HG02798 (cell line): ENCODE data around the gene SCN10A.

Experiments used
- ATAC-seq: cut with Tn5 transposase; IDR thresholded peaks from one replicate; pipeline ENCODE4 v1.9.1; 2021; ENCODE audit warnings: mild to moderate bottlenecking; ENCODE audit not compliant: unreplicated experiment, poor library complexity

SCN10A gene

DNA sequence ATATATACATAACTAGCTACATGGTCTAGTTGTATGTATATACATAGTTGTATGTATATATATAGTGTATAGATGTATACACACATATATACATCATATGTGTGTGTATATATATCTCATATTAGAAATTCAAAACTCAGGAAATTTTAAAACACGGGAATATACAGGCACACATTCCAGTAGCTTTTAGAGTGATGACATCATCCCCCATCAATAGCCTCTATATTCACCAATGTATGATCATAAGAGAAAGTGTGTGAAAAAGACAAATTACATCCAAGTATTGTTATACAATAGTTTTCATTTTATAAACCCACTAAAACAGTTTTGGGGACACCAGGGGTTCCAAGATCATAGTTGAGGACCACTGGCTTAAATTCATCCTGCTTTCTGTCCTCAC lies 23.0 kb downstream of the SCN10A start:
- no peak for ATAC-seq

DNA sequence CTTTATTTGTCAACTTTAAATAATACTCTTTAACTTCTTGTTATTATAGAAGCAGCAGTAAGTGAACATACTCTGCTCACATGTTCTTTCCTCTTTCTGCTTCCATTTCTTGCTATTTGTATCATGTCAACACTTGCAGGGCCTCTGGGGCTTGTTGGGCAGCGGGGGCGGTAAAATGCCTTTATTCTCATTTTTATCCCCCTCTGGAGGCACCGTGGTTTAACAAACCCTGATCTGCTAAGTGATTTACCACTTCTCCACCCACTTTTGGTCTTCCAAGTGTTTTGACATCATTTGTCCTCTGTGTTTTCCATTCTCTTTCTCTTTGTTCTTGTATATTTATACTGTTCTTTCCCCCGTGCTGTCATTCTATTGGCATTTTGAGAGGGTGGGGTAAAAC lies 33.9 kb downstream of the SCN10A start:
- no peak for ATAC-seq

DNA sequence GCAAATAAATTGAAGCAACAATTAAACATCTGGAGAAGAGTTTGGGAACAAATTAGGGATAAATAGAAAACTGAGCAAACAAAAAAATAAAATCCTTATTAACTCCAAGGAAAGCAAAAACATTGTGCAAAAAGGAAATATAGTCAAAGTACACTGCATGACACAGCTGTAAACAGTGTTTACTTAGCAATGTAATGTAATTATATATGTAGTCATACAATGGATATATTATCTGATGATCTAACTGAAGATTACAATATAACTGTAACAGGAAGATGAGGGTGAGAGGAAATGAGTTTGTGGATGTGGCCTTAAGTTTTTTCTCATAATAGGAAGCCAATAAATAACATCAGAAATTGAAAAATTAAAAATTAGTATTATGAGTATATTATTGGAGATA lies 42.5 kb downstream of the SCN10A start:
- ATAC-seq, result no peak

DNA sequence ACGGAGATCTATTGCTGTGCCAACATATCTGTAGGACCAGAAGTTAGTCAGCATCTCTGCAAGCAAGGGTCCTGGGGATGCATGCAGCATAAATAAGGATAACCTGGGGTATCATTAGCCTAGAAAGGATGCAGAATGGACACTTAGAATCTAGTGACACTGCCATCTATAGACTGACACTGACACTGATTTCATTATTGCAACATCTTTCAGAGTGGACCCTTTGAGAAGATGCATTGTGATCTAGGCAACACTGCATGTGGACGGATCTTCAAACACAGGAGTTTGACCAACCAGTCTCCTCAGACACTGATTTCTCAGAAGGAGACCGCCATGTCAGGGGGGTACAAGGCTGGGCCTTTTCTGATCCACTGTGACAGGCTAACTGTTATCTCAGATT lies 52.4 kb downstream of the SCN10A start:
- no peak for ATAC-seq

DNA sequence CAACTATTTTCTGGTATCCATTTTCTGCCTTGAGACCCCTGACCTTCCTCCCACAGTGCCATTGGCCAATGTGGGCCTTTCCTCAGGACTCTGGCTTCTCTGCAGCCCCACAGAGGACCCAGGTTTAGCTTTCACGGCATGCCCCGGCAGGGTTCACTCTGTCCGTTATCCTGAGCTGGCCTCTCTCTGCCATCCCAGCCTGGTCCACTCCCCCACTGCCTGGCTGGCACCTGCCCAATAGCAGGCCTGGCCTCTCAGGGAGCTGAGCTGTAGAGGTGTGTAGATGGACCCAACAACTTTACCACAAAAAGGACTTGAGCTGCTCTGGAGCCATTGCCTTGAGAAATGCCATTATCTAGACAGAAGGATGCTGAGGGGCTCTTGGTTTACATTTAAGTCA lies 57.5 kb downstream of the SCN10A start:
- no peak for ATAC-seq

DNA sequence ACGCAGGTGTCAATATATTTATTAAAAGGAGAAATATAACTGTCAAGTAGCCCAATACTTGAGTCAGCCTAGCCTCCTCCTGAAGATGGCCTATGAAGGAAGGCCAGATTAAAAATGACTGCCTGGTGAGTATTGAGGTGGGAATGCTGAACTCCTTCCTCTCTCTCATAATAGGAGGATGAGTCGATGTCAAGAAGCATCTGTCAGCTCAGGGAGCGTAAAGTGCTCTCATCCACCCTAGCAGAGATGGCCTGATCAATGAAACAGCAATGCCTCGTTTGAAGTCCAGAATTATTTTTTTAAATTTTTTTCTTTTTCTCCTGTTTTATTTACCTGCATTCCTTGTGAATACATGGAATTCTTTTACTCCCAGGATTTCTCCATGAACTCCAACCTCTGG lies 58.3 kb downstream of the SCN10A start:
- ATAC-seq, result no peak

DNA sequence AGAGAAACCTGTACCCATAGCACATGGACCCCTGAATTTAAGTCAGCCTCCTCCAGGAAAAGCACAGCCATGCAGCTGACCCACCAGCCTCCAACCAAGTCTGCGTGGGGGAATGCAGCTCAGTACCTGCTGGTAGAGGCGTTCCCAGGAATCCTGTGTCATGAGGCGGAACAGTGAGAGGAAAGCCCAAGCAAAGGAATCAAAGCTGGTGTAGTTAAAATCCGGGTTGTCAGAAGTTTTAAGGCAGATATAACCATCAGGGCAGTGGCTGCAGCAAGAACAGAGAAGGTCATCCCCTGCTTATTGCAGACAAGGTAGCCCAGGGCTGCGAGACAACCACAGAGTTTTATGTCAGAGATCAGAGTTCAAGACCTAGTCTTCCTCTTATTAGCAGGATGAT lies 59.1 kb downstream of the SCN10A start:
- ATAC-seq, result no peak

DNA sequence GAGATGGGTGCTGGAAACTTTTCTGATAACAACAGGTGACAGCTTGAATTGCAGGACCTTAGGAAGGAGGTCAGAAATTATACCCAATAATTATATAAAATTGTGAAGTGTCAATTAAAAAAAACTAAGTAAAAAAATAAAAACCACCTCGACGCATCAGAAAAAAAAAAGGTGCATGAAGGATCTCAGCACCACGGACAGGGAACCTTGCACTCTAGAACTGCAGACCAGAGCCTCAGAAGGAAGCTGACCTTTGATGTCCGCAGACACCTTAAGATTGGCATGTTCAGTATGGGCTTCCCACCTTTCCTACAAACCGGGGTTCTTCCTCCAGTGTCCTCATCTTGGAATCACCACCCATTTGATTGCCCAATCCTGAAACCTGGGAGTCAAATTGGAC lies 60.9 kb downstream of the SCN10A start:
- ATAC-seq, result no peak

DNA sequence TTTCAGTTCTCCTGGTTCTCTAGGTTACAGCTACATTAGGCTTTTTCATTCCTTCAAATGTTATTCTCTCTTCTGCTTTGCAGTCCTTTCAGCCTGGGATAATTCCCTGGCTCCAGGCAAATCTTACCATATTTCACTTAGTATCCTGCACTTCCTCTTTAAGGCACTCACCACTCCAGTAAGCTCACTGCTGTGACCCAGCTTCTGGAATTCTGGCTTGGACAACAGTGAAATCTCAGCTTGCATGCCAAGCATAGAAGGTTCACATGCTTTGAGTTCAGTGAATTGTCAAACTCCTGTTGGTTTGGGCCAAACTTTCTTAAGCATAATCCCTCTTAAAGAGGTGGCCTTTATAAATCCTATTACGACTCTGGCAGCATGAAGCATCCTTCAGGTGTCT lies 69.4 kb downstream of the SCN10A start:
- no peak for ATAC-seq

DNA sequence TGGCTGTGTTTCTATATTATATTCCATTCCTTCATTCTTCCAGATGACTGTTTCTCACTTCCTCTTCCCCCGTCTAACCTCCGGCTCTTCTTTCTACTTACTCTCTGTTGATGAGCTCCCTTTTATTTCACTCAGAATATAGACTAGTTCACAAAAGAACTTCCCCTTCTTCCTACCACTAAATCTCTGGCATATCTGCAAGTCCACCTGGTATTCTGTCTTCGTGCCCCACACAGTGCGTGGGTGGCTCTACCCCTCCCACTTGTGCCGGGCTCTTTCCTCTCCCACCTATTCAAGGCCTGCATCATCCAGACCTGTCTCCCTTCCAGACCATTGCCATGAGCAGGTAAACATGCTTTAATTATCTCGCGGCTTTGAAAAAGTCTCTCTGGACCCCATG lies 73.0 kb downstream of the SCN10A start:
- ATAC-seq, result no peak

DNA sequence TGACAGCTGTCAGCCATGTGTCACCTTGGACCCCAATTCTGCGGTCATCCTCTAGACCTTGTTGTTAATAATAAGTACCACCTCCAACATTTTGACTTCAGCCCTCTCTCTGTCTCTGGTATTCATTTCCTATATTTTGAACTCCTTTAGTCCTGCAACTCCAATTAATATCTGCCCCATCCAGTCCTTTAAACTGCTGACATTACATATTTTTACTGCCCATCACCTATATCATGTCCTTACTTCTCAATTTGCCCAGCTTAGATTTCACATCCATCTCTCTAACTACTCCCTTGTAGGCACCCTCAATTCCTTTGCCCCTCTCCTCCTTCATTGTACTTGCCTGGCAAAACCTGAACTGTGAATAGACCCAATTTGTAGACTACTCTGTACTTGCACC lies 73.5 kb downstream of the SCN10A start:
- no peak for ATAC-seq

DNA sequence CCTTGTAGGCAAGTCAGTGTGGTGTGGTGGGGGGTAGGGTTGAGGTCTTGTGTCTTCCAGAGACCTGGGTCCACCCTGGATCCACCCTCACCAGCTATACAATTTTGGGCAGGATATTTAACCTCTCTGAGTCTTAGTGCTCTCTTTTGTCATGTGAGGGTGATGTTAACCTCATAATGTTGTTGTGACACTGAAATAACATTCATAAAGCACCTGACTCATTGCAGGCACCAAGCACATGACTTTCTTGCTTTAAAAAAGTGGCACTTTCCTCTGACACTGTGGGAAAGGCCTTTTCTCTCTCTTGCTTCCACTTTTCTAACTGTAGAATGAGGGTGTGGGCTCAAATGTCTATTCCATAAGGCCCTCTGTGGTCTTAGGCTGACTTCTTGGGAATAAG lies 75.5 kb downstream of the SCN10A start:
- ATAC-seq, result no peak

DNA sequence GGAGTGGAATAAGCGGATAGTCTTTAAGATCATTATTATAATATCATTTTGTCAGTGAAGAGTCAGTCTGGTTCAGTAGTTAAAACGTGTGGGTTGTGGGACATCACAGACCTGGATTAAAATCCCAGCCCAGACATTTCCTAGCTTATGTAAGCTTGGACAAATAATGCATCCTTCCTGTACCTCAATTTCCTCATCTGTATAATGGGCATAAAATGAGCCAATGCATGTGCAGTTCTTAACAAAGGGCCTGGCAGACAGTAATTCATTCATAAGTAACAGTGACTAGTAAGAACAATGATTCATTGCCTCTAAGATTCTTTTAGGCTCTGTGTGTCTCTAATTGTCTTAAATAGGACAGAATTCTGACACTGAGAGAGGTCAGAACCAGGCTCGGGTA lies 76.1 kb downstream of the SCN10A start:
- no peak for ATAC-seq

DNA sequence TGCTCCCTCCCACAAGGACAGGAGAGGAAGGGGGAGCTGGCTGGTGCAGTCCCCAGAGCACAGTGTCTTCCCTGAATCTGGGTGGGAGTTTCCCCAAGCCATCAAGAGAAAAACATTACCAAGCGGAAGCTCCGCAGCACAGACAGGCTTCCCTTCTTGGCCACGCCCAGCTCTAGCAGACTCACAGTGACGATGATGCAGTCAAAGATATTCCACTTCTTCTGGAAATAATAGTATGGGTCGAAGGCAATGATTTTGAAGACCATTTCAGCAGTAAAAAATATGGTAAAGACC lies 76.7 kb downstream of the SCN10A start:
- ATAC-seq, result no peak

DNA sequence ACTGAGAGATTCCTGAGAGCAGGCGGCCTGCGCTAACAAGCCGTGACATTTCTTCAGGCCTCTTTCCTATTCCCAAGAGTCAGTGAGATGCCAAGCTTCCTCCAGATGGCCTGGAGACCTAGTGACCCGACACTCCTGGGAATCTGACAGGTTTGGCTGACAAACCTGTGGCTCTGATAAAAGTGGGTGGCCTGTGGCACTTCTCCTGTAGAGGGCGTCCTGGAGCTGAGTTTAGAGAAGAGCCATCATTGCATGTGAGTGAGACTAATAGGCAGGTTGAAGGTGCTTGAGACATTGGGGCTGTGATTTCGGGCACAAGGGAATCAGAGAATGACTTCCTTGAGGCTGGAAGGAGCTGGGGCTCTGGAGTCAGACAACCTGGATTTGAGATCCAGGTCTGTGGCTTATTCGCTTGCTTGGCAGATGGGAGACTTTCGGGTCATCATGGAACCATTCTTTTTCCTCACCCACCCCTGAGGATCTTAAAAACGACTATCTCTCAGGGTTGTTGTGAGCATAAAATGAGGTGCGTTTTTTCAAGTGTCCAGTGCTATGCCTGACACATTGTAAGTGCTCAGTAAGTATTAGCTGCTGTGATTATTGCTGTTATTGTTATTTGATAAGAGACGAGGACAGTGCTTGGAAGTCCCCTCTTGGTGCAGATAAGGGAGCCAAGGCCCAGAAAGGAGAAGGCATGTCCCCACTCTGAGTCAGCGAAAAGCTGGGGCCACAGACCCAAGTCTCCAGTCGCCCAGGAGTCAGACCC lies 77.2 kb downstream of the SCN10A start:
- no peak for ATAC-seq

DNA sequence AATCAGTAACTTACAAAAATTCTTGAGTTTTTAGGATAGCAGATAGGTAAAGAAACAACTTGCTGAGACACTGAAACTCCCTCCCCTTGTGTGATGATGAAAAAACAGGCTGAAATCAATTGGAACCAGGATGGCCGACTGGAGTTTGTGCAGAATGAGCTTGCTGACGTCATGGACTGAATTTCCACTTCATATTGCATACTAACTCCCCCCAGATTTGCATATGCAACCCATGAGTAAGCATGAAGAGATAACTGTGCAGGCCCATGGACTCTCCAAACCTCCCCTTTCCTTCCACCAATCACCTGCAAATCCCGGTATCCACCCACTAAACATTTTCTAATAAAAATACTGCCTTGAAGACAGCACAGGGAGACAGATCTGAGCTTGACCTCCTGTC lies 84.5 kb downstream of the SCN10A start:
- ATAC-seq, result no peak

DNA sequence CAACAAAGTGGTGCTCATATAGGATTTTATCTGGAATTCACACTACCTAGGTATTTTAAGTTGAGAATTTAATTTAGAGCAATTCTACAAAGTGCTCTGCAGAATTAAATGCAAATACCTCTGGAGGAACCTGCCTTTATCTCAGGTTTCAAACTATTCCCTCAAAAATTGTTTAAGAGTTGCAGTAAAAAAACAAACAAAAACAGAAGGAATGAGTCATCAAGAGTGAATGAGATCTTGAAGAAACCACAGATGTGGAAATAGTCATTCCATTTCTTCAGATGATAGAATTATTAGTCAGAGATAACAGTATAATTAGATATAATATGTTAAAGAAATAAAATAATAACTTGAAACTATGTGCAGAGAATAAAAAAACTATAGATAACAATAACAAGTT lies 85.7 kb downstream of the SCN10A start:
- ATAC-seq, result no peak

DNA sequence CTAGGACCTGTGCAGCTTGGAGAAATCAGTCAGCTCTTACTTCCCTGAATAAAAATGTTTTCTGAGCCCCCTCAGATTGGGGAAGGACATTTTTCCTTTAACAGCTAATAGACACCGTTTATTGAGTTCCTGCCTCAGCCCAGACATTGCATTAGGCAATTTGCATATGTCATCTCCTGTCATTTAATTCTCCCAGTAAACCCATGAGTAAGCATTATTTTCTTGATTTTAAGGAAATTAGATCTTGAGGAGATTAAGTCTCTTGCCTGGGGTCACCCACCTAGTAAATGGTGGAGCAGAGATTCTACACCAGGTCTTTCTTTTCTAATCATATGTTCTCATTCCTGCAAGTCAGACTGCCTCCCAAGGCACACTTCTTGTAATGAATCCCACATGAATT lies 88.0 kb downstream of the SCN10A start:
- ATAC-seq, result no peak

DNA sequence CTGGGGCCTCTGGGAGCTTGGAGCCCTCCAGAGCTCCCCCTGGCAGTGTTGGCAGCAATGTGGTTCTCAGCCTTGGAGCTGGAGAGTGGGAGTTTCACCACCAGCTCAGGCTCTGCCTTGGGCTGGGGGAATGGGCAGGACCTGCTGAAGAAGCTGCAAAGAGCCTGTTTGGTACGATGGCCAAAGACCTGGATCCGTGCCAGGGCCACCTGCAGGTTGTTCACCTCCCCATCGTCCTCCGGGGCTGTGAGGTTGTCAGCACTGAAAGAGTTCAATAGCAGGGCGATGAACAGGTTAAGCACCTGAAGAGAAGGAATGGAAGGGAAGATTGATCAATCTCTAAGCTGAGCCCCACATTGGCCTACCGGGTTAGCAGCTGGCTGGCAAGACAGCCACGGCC lies 89.3 kb downstream of the SCN10A start:
- ATAC-seq, result no peak

DNA sequence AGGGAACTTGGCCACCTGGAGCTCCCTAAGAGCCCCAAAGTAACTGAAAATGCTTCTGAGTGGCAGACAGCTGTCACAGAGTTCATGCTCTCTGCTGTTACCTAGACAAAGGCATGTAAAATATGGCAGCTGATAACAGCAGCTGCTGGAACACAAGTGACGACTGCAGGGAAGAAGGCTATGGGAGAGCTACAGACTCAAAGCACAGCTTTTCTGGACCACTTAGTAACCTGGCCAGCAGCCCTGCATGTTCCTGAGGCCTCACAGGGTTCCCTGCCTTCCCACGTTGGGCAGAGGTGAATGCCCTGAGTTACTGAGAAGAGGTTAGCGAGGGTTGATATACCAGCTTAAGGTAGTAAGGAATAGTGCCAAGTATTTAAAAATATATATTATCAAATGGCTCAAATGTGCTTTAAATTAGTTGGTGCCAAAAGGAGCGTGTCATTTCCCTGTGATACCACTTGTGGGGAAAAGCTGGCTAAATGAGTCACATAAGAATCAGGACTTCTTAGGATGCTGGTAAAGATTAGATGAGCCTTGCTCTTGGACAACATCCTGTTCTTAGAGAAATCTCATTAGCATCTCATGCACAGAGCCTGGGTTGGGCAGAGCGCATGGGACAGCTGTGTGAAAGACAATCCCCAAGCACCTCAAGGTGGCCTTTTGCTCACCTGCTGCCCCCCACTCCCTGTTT lies 90.1 kb downstream of the SCN10A start:
- ATAC-seq, result no peak

DNA sequence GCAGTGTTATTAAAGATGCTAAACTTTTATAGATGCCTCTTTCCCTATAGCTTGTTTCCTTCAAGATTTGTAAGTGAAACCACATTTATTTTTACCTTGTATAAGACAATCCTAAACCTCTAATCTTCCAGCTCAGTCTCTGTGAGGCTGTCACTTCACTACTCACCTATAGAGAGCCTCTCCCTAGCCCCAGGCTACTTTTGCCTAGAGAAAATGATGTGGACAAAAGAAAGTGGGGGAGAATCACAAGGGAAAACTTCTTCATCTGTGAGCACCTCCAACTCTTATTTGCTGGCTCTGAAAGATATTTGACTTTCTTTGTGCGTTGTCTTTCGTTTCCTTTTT lies 91.7 kb downstream of the SCN10A start:
- no peak for ATAC-seq

DNA sequence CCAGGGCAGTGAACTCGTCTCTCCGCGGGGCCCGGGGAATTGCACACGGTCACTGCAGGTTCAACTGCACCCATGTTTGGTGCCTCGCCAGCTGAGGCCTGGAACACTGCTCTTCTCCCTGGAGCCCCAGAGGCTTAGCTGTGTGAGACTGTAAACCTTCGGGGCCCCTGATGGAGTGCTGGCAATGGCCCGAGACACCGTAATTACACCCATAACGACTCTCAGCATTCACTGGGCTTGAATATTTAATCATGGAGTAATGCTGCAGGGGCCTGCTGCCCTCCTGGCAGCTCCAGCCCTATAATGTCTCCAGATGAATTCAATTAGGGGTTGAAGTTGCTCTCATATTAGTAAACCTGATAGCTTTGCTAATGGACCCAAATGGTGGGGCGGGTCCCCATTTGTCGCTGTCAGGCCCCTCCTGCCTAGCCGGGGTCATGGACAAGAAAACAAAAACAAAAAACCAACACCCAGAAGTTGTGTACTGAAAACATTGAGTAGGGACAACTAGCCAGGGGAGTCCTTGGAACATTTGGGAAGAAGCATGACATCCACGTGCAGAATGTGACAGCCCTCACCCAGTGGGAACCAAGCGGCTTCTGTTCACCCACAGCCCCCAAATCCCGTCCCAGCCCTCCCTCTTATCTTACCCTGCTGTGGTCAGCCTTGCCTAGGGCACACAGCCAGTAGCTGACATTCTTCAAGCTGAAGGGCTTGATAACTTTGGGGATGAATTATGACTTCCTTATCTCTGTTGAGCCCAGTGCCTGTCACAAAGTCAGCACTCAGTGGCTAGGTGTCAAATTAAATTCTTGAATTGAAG lies 92.2 kb downstream of the SCN10A start:
- no peak for ATAC-seq
